Endothelial cell of umbilical vein (primary cell): ENCODE data around the gene DEGS2. TPM values are rescaled to one million over a fixed set of nuclear protein-coding genes. Genes with fewer than 3 reads are reported as not detected.

Experiments
- BruUV-seq: library from RNA; stranded (reverse); fragments of 400-500 nt; replicated peaks from 2 replicates; lab custom pipeline; 2021; lab: Mats Ljungman, UMichigan
- CTCF ChIA-PET: fragments of 300-600, 350-600 bp; sonication (Branson Sonifier 250); formaldehyde crosslinking; loops from one replicate; lab custom pipeline; 2021; ENCODE audit warnings: antibody characterized with exemption, inconsistent platforms; lab: Charles Lee
- POLR2A ChIA-PET: fragments of 300-600, 350-600 bp; sonication (Branson Sonifier 250); formaldehyde crosslinking; loops from one replicate; lab custom pipeline; 2021; ENCODE audit warnings: antibody characterized with exemption, inconsistent platforms; lab: Charles Lee
- DNase-seq: peaks from one replicate; pipeline ENCODE4 v3.0.0-alpha.2; 2011; ENCODE audit warnings: low read depth, low spot score
- FAIRE-seq: peaks from 2 replicates; lab custom pipeline; 2011; peaks lifted over from hg19 to GRCh38; lab: Jason Lieb, UNC
- H2AFZ ChIP-seq: 2 replicates; pipeline ENCODE4 v1.6.0; 2012; ENCODE audit warnings: low read depth, low read length, control low read depth, inconsistent platforms
- H3K27ac ChIP-seq: 2 replicates; pipeline ENCODE4 v1.5.1; 2011; ENCODE audit warnings: low read depth, mild to moderate bottlenecking, control low read depth, low read length, moderate library complexity; ENCODE audit not compliant: insufficient read depth
- H3K27me3 ChIP-seq, 2 experiments: 2 replicates each; pipeline versions ENCODE4 v1.6.0 to v1.6.1; 2011; ENCODE audit warnings: low read length in 2 of 2, mixed read lengths in 1 of 2; ENCODE audit not compliant: control insufficient read depth in 2 of 2, insufficient read depth in 2 of 2
- H3K36me3 ChIP-seq, 2 experiments: 2 replicates in 1 of 2; 3 replicates in 1 of 2; pipeline ENCODE4 v1.5.1; 2011; ENCODE audit warnings: low read length in 2 of 2, mild to moderate bottlenecking in 1 of 2, moderate library complexity in 1 of 2; ENCODE audit not compliant: control insufficient read depth in 2 of 2, insufficient read depth in 2 of 2; ENCODE audit errors: extremely low read depth in 1 of 2
- H3K4me1 ChIP-seq: 3 replicates; pipeline ENCODE4 v1.5.1; 2011; ENCODE audit warnings: mild to moderate bottlenecking, low read length; ENCODE audit not compliant: control insufficient read depth, insufficient read depth; ENCODE audit errors: extremely low read depth
- H3K4me2 ChIP-seq: 2 replicates; pipeline ENCODE4 v1.6.1; 2011; ENCODE audit warnings: low read length, control low read depth, mixed read lengths; ENCODE audit not compliant: insufficient read depth
- H3K4me3 ChIP-seq, 3 experiments: fragments of 200-600 bp in 1 of 3; sonication (generic), shearing (Covaris generic) in 1 of 3; replicated peaks in 1 of 3; 2 replicates each; pipeline ENCODE4 v1.5.1; 2011 to 2016; ENCODE audit warnings: control low read depth in 3 of 3, low read length in 3 of 3, mild to moderate bottlenecking in 2 of 3, inconsistent platforms in 1 of 3, low read depth in 1 of 3, moderate library complexity in 1 of 3; ENCODE audit not compliant: insufficient read depth in 1 of 3
- H3K79me2 ChIP-seq: 2 replicates; pipeline ENCODE4 v1.6.0; 2012; ENCODE audit warnings: low read length, inconsistent platforms; ENCODE audit not compliant: control insufficient read depth, insufficient read depth
- H3K9ac ChIP-seq: replicated peaks from 2 replicates; pipeline ENCODE3; 2011; ENCODE audit warnings: low read length, control low read depth; ENCODE audit not compliant: insufficient read depth; ENCODE audit errors: extremely low read depth
- H3K9me1 ChIP-seq: replicated peaks from 3 replicates; pipeline ENCODE4 v1.6.0; 2011; ENCODE audit warnings: mild to moderate bottlenecking, low read length; ENCODE audit not compliant: control insufficient read depth, insufficient read depth; ENCODE audit errors: extremely low read depth
- H3K9me3 ChIP-seq: replicated peaks from 2 replicates; pipeline ENCODE4 v1.5.1; 2012; ENCODE audit warnings: low read length, inconsistent platforms; ENCODE audit not compliant: control insufficient read depth, insufficient read depth
- H4K20me1 ChIP-seq: replicated peaks from 2 replicates; pipeline ENCODE3; 2011; ENCODE audit warnings: mild to moderate bottlenecking, low read length; ENCODE audit not compliant: control insufficient read depth, insufficient read depth; ENCODE audit errors: extremely low read depth
- CTCF ChIP-seq, 2 donors: IDR thresholded peaks; 1 replicate in 1 of 2; 2 replicates in 1 of 2; pipeline ENCODE4 v1.5.1; 2011; ENCODE audit warnings: low read length in 2 of 2, mild to moderate bottlenecking in 2 of 2, moderate library complexity in 2 of 2, control low read depth in 1 of 2, inconsistent platforms in 1 of 2, low read depth in 1 of 2; ENCODE audit not compliant: insufficient read depth in 1 of 2; ENCODE audit errors: extremely low read depth in 1 of 2
- FOS ChIP-seq: IDR thresholded peaks from 2 replicates; pipeline ENCODE4 v1.6.1; 2011; ENCODE audit warnings: mild to moderate bottlenecking, low read length, moderate library complexity, borderline replicate concordance; ENCODE audit not compliant: insufficient read depth
- GATA2 ChIP-seq: IDR thresholded peaks from 2 replicates; pipeline ENCODE4 v1.7.0; 2011; ENCODE audit warnings: low read depth, mild to moderate bottlenecking, moderate library complexity, mixed read lengths, low read length; ENCODE audit not compliant: insufficient read length, insufficient read depth
- JUN ChIP-seq: IDR thresholded peaks from 2 replicates; pipeline ENCODE4 v1.6.1; 2011; ENCODE audit warnings: borderline replicate concordance, low read depth; ENCODE audit not compliant: insufficient read length, insufficient read depth
- POLR2A ChIP-seq: IDR thresholded peaks from 2 replicates; pipeline ENCODE4 v1.6.1; 2012; ENCODE audit warnings: low read depth, mild to moderate bottlenecking, control low read depth, low read length
- POLR2AphosphoS5 ChIP-seq: IDR thresholded peaks from 2 replicates; pipeline ENCODE4 v1.6.1; 2012; ENCODE audit warnings: low read depth, mild to moderate bottlenecking, control low read depth, low read length, moderate library complexity; ENCODE audit not compliant: insufficient read depth
- dilution Hi-C: fragments of 300-500 bp; cut with MboI; formaldehyde crosslinking; loops from one replicate; pipeline ENCODE4 v1.15.0; 2019; ENCODE audit warnings: low sequenced_read_pairs; ENCODE audit not compliant: extremely low pct_ligation_motif_present
- intact Hi-C: fragments of 100-400 bp; cut with micrococcal nuclease; formaldehyde crosslinking; loops from one replicate; pipeline ENCODE4 v1.10.0; 2022
- polyA plus RNA-seq, 4 experiments: library from polyadenylated mRNA; depleted of rRNA in 3 of 4; stranded (reverse) in 3 of 4; unstranded in 1 of 4; fragments of >200 nt; gene quantifications; 2 replicates each; pipeline versions ENCODE4 v1.2.1 to v1.2.3, GENCODE V29; 2011 to 2012; ENCODE audit warnings: missing spikeins in 1 of 4
- total RNA-seq: library from RNA; stranded (reverse); gene quantifications from 2 replicates; pipeline ENCODE4 v1.2.3, GENCODE V29; 2021
- TF ChIP-seq, protein P1 (sequence below): IDR thresholded peaks from 2 replicates; pipeline ENCODE4 v1.6.1; 2011; ENCODE audit not compliant: insufficient read depth, insufficient read length

Gene DEGS2
- total and polyA plus RNA-seq, 2 donors (not counting 3 experiments of a cell fraction or from before 2014, with no cell fraction given) = 0.06 TPM; not detected in 1

DNA sequence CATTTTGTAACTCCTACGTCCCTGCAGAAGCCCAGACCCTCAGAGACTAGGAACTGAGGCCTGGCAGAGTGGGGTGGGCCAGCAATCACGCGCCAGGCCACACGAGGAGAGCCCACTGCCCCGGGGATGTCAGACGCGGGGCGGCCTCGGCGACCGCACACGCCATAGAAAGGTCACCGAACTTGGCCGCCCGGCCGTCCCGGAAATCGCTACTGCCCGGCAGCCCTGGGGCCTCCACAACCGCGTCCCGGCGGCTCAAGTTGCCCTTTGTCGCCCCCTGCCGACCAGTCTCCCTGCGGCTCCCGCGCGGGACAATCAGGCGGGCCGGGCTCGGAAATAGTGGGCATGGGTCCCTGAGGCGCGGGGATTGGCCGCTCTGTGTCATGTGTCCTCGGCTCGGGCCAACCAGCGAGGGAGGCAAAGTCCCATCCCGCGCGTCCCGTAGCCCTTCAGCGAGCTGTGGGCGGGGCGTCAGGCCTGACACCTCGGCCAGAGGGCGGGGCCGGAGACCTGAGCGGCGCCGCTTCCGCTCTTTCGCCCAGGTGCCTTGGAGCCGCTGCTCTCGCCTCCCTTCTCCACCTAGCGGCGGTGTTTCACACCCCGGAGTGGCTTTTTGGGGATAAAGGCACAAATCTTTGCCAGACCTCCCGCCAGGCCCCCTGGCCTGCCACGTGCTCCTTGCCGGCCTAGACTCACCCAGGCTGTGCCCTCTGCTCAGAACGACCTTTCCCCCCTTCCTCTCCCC lies 33.4 kb upstream of the DEGS2 start:
- Histone ChIP-seq H2AFZ (peak overlapping the region; percentile 92), H3K9me1 (no peaks in the 10 kb centered on the region), H3K4me3 (peak overlapping the region in 2 of 3 experiments; percentile 12 to 30), H3K36me3 (no peaks in the 10 kb centered on the region), H3K9me3 (no peaks in the 10 kb centered on the region), H3K27me3 (no peaks in the 10 kb centered on the region), H3K27ac (peak overlapping the region; percentile 45), H3K9ac (peak overlapping the region; percentile 30), H3K4me1 (peaks cover 5% of the 10 kb centered on the region), H4K20me1 (no peaks in the 10 kb centered on the region), H3K4me2 (peak overlapping the region; percentile 37), H3K79me2 (no peaks in the 10 kb centered on the region)
- FAIRE-seq (peak; percentile 96), DNase-seq (peak; percentile 97)
- intact Hi-C loops (loop anchor here (1.0 to 2.0 kb wide), 8 partner anchors 48 to 462 kb away; no protein-coding TSS in a partner anchor), dilution Hi-C loops (no loop called here)
- ChIA-PET CTCF (interaction anchor here (0.5 to 2.2 kb wide), 38 partner anchors 9 to 463 kb away, joined by 3 to 26 read pairs (median 4); no protein-coding TSS in a partner anchor), POLR2A (interaction anchor here (0.6 kb wide), 1 partner anchor 551 kb away, joined by 3 read pairs; no protein-coding TSS in a partner anchor)
- no TSS peak for BruUV-seq
- peak; percentile 96 to 99 for TF ChIP-seq CTCF (IDR thresholded peaks at IDR 0.05; ENCODE audit: extremely low read depth in 1 of 2, insufficient read depth in 1 of 2, low read depth in 1 of 2, low read length in 2 of 2)
- TF ChIP-seq, protein P1, sequence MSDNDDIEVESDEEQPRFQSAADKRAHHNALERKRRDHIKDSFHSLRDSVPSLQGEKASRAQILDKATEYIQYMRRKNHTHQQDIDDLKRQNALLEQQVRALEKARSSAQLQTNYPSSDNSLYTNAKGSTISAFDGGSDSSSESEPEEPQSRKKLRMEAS = peak; percentile 86
- no peak for TF ChIP-seq GATA2
- TF ChIP-seq POLR2A = no peak
- peak; percentile 64 for TF ChIP-seq POLR2AphosphoS5
- no peak for TF ChIP-seq JUN
- TF ChIP-seq FOS = no peak
